WTC11 (cell line): ENCODE data around the gene CYLD. TPM values are rescaled to one million over a fixed set of nuclear protein-coding genes. Genes with fewer than 3 reads are reported as not detected.

ENCODE experiments used
- ATAC-seq: fragments of 200-7000 bp; cut with Tn5 transposase; 2 replicates; pipeline ENCODE4 v1.10.0; 2021; ENCODE audit warnings: mild to moderate bottlenecking, moderate library complexity
- CTCF ChIA-PET: fragments of 300-600 bp; sonication (Branson Sonifier 250); formaldehyde crosslinking; loops from one replicate; lab custom pipeline; 2021; ENCODE audit warnings: antibody characterized with exemption; lab: Charles Lee
- POLR2A ChIA-PET: fragments of 350-600 bp; sonication (Branson Sonifier 250); formaldehyde crosslinking; loops from one replicate; lab custom pipeline; 2021; ENCODE audit warnings: antibody characterized with exemption; lab: Charles Lee
- DNase-seq: peaks from one replicate; pipeline ENCODE4 v3.0.0; 2021; ENCODE audit warnings: low spot score
- H3K27ac Mint-ChIP-seq: 2 replicates; pipeline ENCODE4 v1.8.0; 2021; ENCODE audit warnings: mixed read lengths
- H3K27me3 Mint-ChIP-seq: 2 replicates; pipeline ENCODE4 v1.8.0; 2021; ENCODE audit warnings: low read depth, mild to moderate bottlenecking, moderate library complexity, mixed read lengths
- H3K36me3 Mint-ChIP-seq: 2 replicates; pipeline ENCODE4 v1.8.0; 2021; ENCODE audit warnings: mixed read lengths
- H3K4me1 Mint-ChIP-seq: 2 replicates; pipeline ENCODE4 v1.8.0; 2022; ENCODE audit warnings: mixed read lengths
- H3K4me3 Mint-ChIP-seq: 2 replicates; pipeline ENCODE4 v1.8.0; 2021; ENCODE audit warnings: mild to moderate bottlenecking, moderate library complexity, mixed read lengths
- H3K9me3 Mint-ChIP-seq: 2 replicates; pipeline ENCODE4 v1.8.0; 2021; ENCODE audit warnings: mixed read lengths
- ATF3 ChIP-seq: sonication (generic); formaldehyde crosslinking; conservative IDR thresholded peaks from 2 replicates; pipeline ENCODE4 v1.8.1; 2022; ENCODE audit warnings: mild to moderate bottlenecking, missing genetic modification reagents
- E2F1 ChIP-seq: sonication (generic); formaldehyde crosslinking; IDR thresholded peaks from 2 replicates; pipeline ENCODE4 v1.8.0; 2022; ENCODE audit warnings: mild to moderate bottlenecking, missing genetic modification reagents
- ESRRA ChIP-seq: sonication (generic); formaldehyde crosslinking; IDR thresholded peaks from 2 replicates; pipeline ENCODE4 v1.8.1; 2022; ENCODE audit warnings: mild to moderate bottlenecking, missing genetic modification reagents, borderline replicate concordance
- ETV6 ChIP-seq: sonication (generic); formaldehyde crosslinking; IDR thresholded peaks from 2 replicates; pipeline ENCODE4 v1.8.1; 2022; ENCODE audit warnings: mild to moderate bottlenecking, missing genetic modification reagents
- FOXJ3 ChIP-seq: sonication (generic); formaldehyde crosslinking; IDR thresholded peaks from 2 replicates; pipeline ENCODE4 v1.9.0; 2021; ENCODE audit warnings: missing genetic modification reagents, mild to moderate bottlenecking, borderline replicate concordance
- GABPB1 ChIP-seq: sonication (generic); formaldehyde crosslinking; IDR thresholded peaks from 2 replicates; pipeline ENCODE4 v1.8.1; 2023; ENCODE audit warnings: mild to moderate bottlenecking, missing genetic modification reagents
- GTF2I ChIP-seq: fragments of 250-450 bp; sonication (Bioruptor Pico); conservative IDR thresholded peaks from 2 replicates; pipeline ENCODE4 v1.4.0; 2021; ENCODE audit warnings: mild to moderate bottlenecking
- HMGA2 ChIP-seq: fragments of 250-450 bp; sonication (Bioruptor Pico); IDR thresholded peaks from 2 replicates; pipeline ENCODE4 v1.4.0; 2021; ENCODE audit warnings: mild to moderate bottlenecking, moderate library complexity
- IRF2 ChIP-seq: sonication (generic); formaldehyde crosslinking; IDR thresholded peaks from 2 replicates; pipeline ENCODE4 v1.8.0; 2022; ENCODE audit warnings: low read depth, missing genetic modification reagents, borderline replicate concordance
- KAT7 ChIP-seq: sonication (generic); formaldehyde crosslinking; IDR thresholded peaks from 2 replicates; pipeline ENCODE4 v1.8.1; 2023; ENCODE audit warnings: missing genetic modification reagents, mild to moderate bottlenecking, borderline replicate concordance
- MYBL2 ChIP-seq: sonication (generic); formaldehyde crosslinking; IDR thresholded peaks from 2 replicates; pipeline ENCODE4 v1.8.1; 2023; ENCODE audit warnings: mild to moderate bottlenecking, moderate library complexity, missing genetic modification reagents
- OVOL2 ChIP-seq: fragments of 250-450 bp; sonication (Bioruptor Pico); IDR thresholded peaks from 2 replicates; pipeline ENCODE4 v1.9.0; 2021; ENCODE audit warnings: mild to moderate bottlenecking, borderline replicate concordance
- SMAD3 ChIP-seq: sonication (generic); formaldehyde crosslinking; IDR thresholded peaks from 2 replicates; pipeline ENCODE4 v1.8.0; 2022; ENCODE audit warnings: missing genetic modification reagents, mild to moderate bottlenecking, borderline replicate concordance
- SMAD4 ChIP-seq: sonication (generic); formaldehyde crosslinking; IDR thresholded peaks from 2 replicates; pipeline ENCODE4 v1.8.0; 2022; ENCODE audit warnings: mild to moderate bottlenecking, missing genetic modification reagents
- SOX15 ChIP-seq: fragments of 250-450 bp; sonication (Bioruptor Pico); IDR thresholded peaks from 2 replicates; pipeline ENCODE4 v1.9.0; 2021; ENCODE audit warnings: mild to moderate bottlenecking
- TEAD1 ChIP-seq: sonication (generic); formaldehyde crosslinking; IDR thresholded peaks from 2 replicates; pipeline ENCODE4 v1.8.0; 2022; ENCODE audit warnings: mild to moderate bottlenecking, missing genetic modification reagents
- ZNF121 ChIP-seq: sonication (generic); formaldehyde crosslinking; IDR thresholded peaks from 2 replicates; pipeline ENCODE4 v1.8.0; 2023; ENCODE audit warnings: missing genetic modification reagents
- ZNF219 ChIP-seq: sonication (generic); formaldehyde crosslinking; IDR thresholded peaks from 2 replicates; pipeline ENCODE4 v1.8.0; 2023; ENCODE audit warnings: missing genetic modification reagents, mild to moderate bottlenecking, borderline replicate concordance
- ZNF512 ChIP-seq: sonication (generic); formaldehyde crosslinking; IDR thresholded peaks from 2 replicates; pipeline ENCODE4 v1.8.1; 2022; ENCODE audit warnings: missing genetic modification reagents, borderline replicate concordance
- total RNA-seq: library from RNA; stranded (reverse); gene quantifications from 3 replicates; pipeline ENCODE4 v1.2.3, GENCODE V29; 2021
- TF ChIP-seq, protein P1 (sequence below): sonication (generic); formaldehyde crosslinking; IDR thresholded peaks from 2 replicates; pipeline ENCODE4 v1.8.0; 2023; ENCODE audit warnings: missing genetic modification reagents, mild to moderate bottlenecking, borderline replicate concordance
- TF ChIP-seq, protein P2 (sequence below): fragments of 250-450 bp; sonication (Bioruptor Pico); conservative IDR thresholded peaks from 2 replicates; pipeline ENCODE4 v1.9.0; 2021; ENCODE audit warnings: mild to moderate bottlenecking

The CYLD gene
- total RNA-seq, 1 experiment from 2014 or later = 10.8 TPM

DNA sequence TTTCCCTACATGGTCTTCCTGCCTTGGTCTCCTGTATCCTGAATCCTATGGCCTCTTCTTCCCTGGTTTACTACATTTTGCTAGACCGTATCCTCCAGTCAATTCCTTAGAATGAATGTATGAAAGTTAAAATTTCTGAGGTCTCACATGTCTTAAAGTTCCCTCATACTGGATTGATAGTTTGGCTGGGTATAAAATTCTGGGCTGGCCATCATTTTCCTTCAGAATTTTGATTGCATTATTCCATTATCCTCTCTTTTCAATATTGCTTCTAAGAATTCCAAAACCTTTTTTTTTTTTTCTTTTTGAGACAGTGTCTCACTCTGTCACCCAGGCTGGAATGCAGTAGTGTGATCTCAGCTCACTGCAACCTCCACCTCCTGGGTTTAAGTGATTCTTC, 37.6 kb upstream of the CYLD start (continued):
- TF ChIP-seq MYBL2 (CRISPR knock-in tag) (no peak), IRF2 (no peak), OVOL2 (CRISPR knock-in tag) (no peak)
- TF ChIP-seq, all 79 proteins: peak for 0

DNA sequence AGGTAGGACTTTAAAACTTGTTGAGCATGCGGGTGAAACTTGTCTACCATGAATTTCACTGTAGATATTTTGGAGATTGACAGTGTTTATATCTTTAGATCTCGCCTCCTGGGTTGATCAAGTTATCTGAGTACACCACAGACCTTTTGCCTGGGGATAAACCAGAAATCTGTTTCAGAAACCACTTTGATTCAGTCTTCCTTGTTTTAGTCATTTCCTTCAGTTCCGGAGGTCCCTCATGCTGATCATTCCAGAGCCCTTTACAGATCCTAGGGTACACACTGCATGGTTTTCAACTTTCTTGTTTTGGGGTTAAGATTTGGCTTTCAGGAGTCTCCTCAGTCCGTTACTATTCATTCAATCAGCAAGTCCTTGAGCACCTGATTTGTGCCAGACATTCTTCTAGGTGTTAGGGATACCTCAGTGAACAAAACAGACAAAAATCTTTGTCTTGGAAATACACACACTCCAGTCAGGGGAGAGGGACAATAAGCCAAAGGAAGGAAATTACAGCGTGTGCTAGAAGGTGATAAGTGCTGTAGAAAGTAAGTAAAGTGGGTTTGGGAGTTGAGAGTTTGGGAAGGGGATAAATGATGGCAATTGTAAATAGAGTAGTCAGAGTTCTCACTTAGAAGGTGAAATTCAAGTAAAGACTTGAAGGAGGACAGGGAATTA, 36.3 kb upstream of the CYLD start:
- ChIA-PET POLR2A (no interaction called here), CTCF (no interaction called here)
- DNase-seq (no peak), ATAC-seq (no peak)
- H3K27me3 Mint-ChIP-seq = peaks cover 6% of the 10 kb centered on the region
- H3K9me3 Mint-ChIP-seq = peaks cover 23% of the 10 kb centered on the region
- TF ChIP-seq HMGA2 (CRISPR knock-in tag) = no peak
- no peak for TF ChIP-seq ESRRA
- no peak for TF ChIP-seq ZNF219 (CRISPR knock-in tag)
- TF ChIP-seq FOXJ3 (CRISPR knock-in tag) = no peak
- no peak for TF ChIP-seq KAT7
- no peak for TF ChIP-seq E2F1 (CRISPR knock-in tag)
- TF ChIP-seq ZNF512 (CRISPR knock-in tag) = no peak
- no peak for TF ChIP-seq SMAD4 (CRISPR knock-in tag)
- no peak for TF ChIP-seq SOX15 (CRISPR knock-in tag)
- no peak for TF ChIP-seq GTF2I
- no peak for TF ChIP-seq ATF3
- TF ChIP-seq, protein P1, sequence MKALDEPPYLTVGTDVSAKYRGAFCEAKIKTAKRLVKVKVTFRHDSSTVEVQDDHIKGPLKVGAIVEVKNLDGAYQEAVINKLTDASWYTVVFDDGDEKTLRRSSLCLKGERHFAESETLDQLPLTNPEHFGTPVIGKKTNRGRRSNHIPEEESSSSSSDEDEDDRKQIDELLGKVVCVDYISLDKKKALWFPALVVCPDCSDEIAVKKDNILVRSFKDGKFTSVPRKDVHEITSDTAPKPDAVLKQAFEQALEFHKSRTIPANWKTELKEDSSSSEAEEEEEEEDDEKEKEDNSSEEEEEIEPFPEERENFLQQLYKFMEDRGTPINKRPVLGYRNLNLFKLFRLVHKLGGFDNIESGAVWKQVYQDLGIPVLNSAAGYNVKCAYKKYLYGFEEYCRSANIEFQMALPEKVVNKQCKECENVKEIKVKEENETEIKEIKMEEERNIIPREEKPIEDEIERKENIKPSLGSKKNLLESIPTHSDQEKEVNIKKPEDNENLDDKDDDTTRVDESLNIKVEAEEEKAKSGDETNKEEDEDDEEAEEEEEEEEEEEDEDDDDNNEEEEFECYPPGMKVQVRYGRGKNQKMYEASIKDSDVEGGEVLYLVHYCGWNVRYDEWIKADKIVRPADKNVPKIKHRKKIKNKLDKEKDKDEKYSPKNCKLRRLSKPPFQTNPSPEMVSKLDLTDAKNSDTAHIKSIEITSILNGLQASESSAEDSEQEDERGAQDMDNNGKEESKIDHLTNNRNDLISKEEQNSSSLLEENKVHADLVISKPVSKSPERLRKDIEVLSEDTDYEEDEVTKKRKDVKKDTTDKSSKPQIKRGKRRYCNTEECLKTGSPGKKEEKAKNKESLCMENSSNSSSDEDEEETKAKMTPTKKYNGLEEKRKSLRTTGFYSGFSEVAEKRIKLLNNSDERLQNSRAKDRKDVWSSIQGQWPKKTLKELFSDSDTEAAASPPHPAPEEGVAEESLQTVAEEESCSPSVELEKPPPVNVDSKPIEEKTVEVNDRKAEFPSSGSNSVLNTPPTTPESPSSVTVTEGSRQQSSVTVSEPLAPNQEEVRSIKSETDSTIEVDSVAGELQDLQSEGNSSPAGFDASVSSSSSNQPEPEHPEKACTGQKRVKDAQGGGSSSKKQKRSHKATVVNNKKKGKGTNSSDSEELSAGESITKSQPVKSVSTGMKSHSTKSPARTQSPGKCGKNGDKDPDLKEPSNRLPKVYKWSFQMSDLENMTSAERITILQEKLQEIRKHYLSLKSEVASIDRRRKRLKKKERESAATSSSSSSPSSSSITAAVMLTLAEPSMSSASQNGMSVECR (CRISPR knock-in tag) = no peak
- TF ChIP-seq ETV6 (CRISPR knock-in tag) = no peak
- no peak for TF ChIP-seq ZNF121
- TF ChIP-seq, protein P2, sequence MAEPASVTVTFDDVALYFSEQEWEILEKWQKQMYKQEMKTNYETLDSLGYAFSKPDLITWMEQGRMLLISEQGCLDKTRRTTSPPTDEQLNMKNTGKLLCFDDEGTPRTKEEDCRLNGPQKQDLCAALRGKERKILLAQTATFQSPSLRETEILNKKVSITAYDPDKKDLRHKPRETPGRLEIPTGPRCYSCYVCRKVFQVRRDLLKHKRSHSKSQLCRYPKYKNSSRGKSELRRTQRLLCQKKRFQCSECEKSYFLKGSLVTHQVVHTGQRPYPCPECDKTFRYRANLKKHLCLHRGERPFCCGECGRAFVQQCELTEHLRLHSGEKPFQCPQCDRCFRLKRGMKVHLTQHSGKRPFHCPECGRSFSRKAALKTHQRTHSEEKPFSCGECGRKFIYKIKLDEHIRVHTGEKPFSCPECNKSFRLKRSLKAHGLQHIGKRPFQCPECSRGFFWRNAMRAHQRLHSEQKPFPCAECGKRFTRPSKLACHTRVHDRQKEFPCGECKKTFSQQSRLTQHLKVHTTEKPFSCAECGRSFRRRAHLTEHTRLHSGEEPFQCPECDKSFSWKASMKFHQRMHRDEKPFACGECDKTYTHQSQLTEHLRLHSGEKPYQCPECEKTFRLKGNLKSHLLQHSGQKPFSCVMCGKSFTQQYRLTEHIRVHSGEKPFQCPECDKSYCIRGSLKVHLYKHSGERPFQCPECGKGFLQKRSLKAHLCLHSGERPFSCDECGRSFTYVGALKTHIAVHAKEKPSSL (CRISPR knock-in tag) = no peak
- no peak for TF ChIP-seq TEAD1 (CRISPR knock-in tag)
- TF ChIP-seq SMAD3 (CRISPR knock-in tag) = no peak
- TF ChIP-seq OVOL2 (CRISPR knock-in tag) = no peak
- TF ChIP-seq GABPB1 = no peak
- no peak overlapping the region for H3K4me3 Mint-ChIP-seq
- no peak overlapping the region for H3K27ac Mint-ChIP-seq
- H3K36me3 Mint-ChIP-seq = peaks cover 18% of the 10 kb centered on the region
- H3K4me1 Mint-ChIP-seq = peaks cover 3% of the 10 kb centered on the region; the same call in 1 of the 2 replicates
